ENCODE measurements around the gene FUT8. TPM values are rescaled to one million over a fixed set of nuclear protein-coding genes. Genes with fewer than 3 reads are reported as not detected.

FUT8 gene
- total and polyA plus RNA-seq, 2 experiments from 2014 or later: 26.6 to 67.5 TPM

- no peak for TF ChIP-seq CTCF (IDR thresholded peaks at IDR 0.05; ENCODE audit: poor library complexity)
- no peak for TF ChIP-seq EZH2 (IDR thresholded peaks at IDR 0.05; ENCODE audit: borderline replicate concordance)
- TF ChIP-seq EZH2phosphoT487 (IDR thresholded peaks at IDR 0.05; ENCODE audit: low read depth, severe bottlenecking, unreplicated experiment): no peak
- Histone ChIP-seq H3K4me3 (no peak overlapping the region), H3K27ac (no peak overlapping the region), H3K9me2 (replicated peaks; ENCODE audit: insufficient read depth) (no peaks in the 10 kb centered on the region), H3K36me3 (replicated peaks; ENCODE audit: insufficient read depth, low read depth) (no peaks in the 10 kb centered on the region), H2AFZ (no peak overlapping the region), H3K4me1 (ENCODE audit: insufficient read depth) (peaks cover 6% of the 10 kb centered on the region), H4K20me1 (ENCODE audit: insufficient read depth, poor library complexity, severe bottlenecking) (no peaks in the 10 kb centered on the region), H3K9me3 (ENCODE audit: low read depth) (no peaks in the 10 kb centered on the region), H3K79me2 (no peaks in the 10 kb centered on the region), H3K27me3 (peaks cover 4% of the 10 kb centered on the region), H3K4me2 (no peak overlapping the region)
- no peak for DNase-seq (ENCODE audit: low spot score)
Measured at GRCh38 chr14:65787461-65787860, 374.9 kb downstream of the FUT8 start.

- 73% methylated on average over 5 of the region's 5 CpGs for WGBS (ENCODE audit: low lambda C conversion rate, missing lambda C conversion rate)
- TF ChIP-seq EZH2 (IDR thresholded peaks at IDR 0.05; ENCODE audit: borderline replicate concordance): no peak
- no peak overlapping the region for H3K27ac ChIP-seq
Measured at GRCh38 chr14:65788876-65789275, 376.3 kb downstream of the FUT8 start.

DNA sequence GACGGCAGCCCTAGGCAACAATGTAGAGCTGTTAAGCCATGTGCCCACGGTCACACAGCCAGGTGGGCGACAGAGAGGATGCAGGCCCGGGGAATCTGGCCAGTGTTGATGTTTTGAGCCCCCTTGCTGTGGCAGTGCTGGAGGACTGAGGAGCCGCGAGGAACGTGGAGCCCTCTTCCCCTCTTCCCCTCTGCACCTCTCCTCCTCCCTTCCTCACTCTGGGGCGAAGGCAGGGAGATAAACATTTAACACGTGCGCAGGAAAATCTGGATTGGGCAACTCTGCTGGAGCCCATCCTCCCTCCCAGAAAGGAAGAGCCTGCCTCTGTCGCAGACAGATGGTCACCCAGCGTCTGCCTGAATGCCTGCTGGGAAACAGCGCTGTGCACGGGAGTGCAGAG, 376.8 kb downstream of the FUT8 start:
- H3K9me2 ChIP-seq (replicated peaks; ENCODE audit: insufficient read depth): no peaks in the 10 kb centered on the region
- peaks cover 4% of the 10 kb centered on the region for H3K27me3 ChIP-seq
- TF ChIP-seq EZH2phosphoT487 (IDR thresholded peaks at IDR 0.05; ENCODE audit: low read depth, severe bottlenecking, unreplicated experiment) (no peak), EZH2 (IDR thresholded peaks at IDR 0.05; ENCODE audit: borderline replicate concordance) (no peak), CTCF (IDR thresholded peaks at IDR 0.05; ENCODE audit: poor library complexity) (no peak)
- no peak overlapping the region for H3K27ac ChIP-seq
- H2AFZ ChIP-seq: no peak overlapping the region
- WGBS (ENCODE audit: low lambda C conversion rate, missing lambda C conversion rate): 67% methylated on average over 14 of the region's 14 CpGs
- H3K4me3 ChIP-seq: no peak overlapping the region
- H3K4me2 ChIP-seq: no peak overlapping the region
- H4K20me1 ChIP-seq (ENCODE audit: insufficient read depth, poor library complexity, severe bottlenecking): no peaks in the 10 kb centered on the region
- H3K36me3 ChIP-seq (replicated peaks; ENCODE audit: insufficient read depth, low read depth): no peaks in the 10 kb centered on the region
- no peaks in the 10 kb centered on the region for H3K9me3 ChIP-seq (ENCODE audit: low read depth)
- no peaks in the 10 kb centered on the region for H3K79me2 ChIP-seq
- DNase-seq (ENCODE audit: low spot score): no peak
- H3K4me1 ChIP-seq (ENCODE audit: insufficient read depth): peaks cover 6% of the 10 kb centered on the region

More at GRCh38 chr14:65788876-65789275, 376.3 kb downstream of the FUT8 start:
- Histone ChIP-seq H3K79me2 (no peaks in the 10 kb centered on the region), H2AFZ (no peak overlapping the region), H3K9me2 (replicated peaks; ENCODE audit: insufficient read depth) (no peaks in the 10 kb centered on the region), H3K9me3 (ENCODE audit: low read depth) (no peaks in the 10 kb centered on the region), H4K20me1 (ENCODE audit: insufficient read depth, poor library complexity, severe bottlenecking) (no peaks in the 10 kb centered on the region), H3K4me3 (no peak overlapping the region), H3K27me3 (peaks cover 4% of the 10 kb centered on the region), H3K4me1 (ENCODE audit: insufficient read depth) (peaks cover 6% of the 10 kb centered on the region), H3K4me2 (no peak overlapping the region), H3K36me3 (replicated peaks; ENCODE audit: insufficient read depth, low read depth) (no peaks in the 10 kb centered on the region)
- no peak for DNase-seq (ENCODE audit: low spot score)

- WGBS (ENCODE audit: low lambda C conversion rate, missing lambda C conversion rate): 59% methylated on average over 7 of the region's 7 CpGs
- H3K36me3 ChIP-seq (replicated peaks; ENCODE audit: insufficient read depth, low read depth): no peaks in the 10 kb centered on the region
- H3K79me2 ChIP-seq: no peaks in the 10 kb centered on the region
- TF ChIP-seq CTCF (IDR thresholded peaks at IDR 0.05; ENCODE audit: poor library complexity) (peak; percentile 3), EZH2phosphoT487 (IDR thresholded peaks at IDR 0.05; ENCODE audit: low read depth, severe bottlenecking, unreplicated experiment) (no peak), EZH2 (IDR thresholded peaks at IDR 0.05; ENCODE audit: borderline replicate concordance) (no peak)
- no peak for DNase-seq (ENCODE audit: low spot score)
- H3K27me3 ChIP-seq: no peaks in the 10 kb centered on the region
- H3K27ac ChIP-seq: no peak overlapping the region
- H3K4me1 ChIP-seq (ENCODE audit: insufficient read depth): peaks cover 6% of the 10 kb centered on the region
- no peaks in the 10 kb centered on the region for H3K9me3 ChIP-seq (ENCODE audit: low read depth)
- H3K4me2 ChIP-seq: no peak overlapping the region
- no peak overlapping the region for H3K4me3 ChIP-seq
- no peaks in the 10 kb centered on the region for H4K20me1 ChIP-seq (ENCODE audit: insufficient read depth, poor library complexity, severe bottlenecking)
- H3K9me2 ChIP-seq (replicated peaks; ENCODE audit: insufficient read depth): no peaks in the 10 kb centered on the region
- no peak overlapping the region for H2AFZ ChIP-seq
Measured at GRCh38 chr14:65790172-65790815, 377.8 kb downstream of the FUT8 start.

Data from hepatocyte (in vitro differentiated cells).